Esophagus squamous epithelium (tissue), 4 donors: ENCODE data around the gene PPP1R3C.

ENCODE experiments used
- CTCF ChIP-seq, 6 experiments: fragments of 450-650 bp in 4 of 6; fragments of 200-600 bp in 2 of 6; sonication (generic) in 2 of 6; IDR thresholded peaks; one replicate each; pipeline ENCODE4 v1.5.1; 2016 to 2019; ENCODE audit warnings: antibody characterized with exemption in 6 of 6, mild to moderate bottlenecking in 4 of 6, moderate library complexity in 4 of 6
- POLR2A ChIP-seq, 4 donors: fragments of 450-650 bp; IDR thresholded peaks; one replicate each; pipeline ENCODE4 v1.6.1; 2017; ENCODE audit warnings: antibody characterized with exemption in 4 of 4, mild to moderate bottlenecking in 4 of 4, moderate library complexity in 3 of 4

- TF ChIP-seq CTCF (IDR thresholded peaks at IDR 0.05) (no peak), POLR2A (IDR thresholded peaks at IDR 0.05) (no peak)
Observed at GRCh38 chr10:91616137-91616536, 16.7 kb downstream of the PPP1R3C start.
